Measurements from ENCODE around the gene ZNF423. TPM values are rescaled to one million over a fixed set of nuclear protein-coding genes. Genes with fewer than 3 reads are reported as not detected.

ZNF423 gene
- total RNA-seq, 6 experiments from 2014 or later = 0.43 to 1.2 (median 0.89) TPM

GRCh38 chr16:49556606-49557446 lies 299.1 kb downstream of the ZNF423 start:
- intact Hi-C loops (cut with DNase I) = no loop called here
- no peaks in the 10 kb centered on the region for H3K4me1 ChIP-seq
- no peak for DNase-seq
- no peak for TF ChIP-seq POLR2A (IDR thresholded peaks at IDR 0.05)
- TF ChIP-seq CTCF (IDR thresholded peaks at IDR 0.05) = peak; percentile 34 to 53 (median 45)
- no peaks in the 10 kb centered on the region for H3K36me3 ChIP-seq
- peak; percentile 28 to 67 (median 50) for ATAC-seq
- H3K4me3 ChIP-seq = no peak overlapping the region
- no peaks in the 10 kb centered on the region for H3K27me3 ChIP-seq
- WGBS (ENCODE audit: insufficient coverage, low coverage, low lambda C conversion rate, missing lambda C conversion rate) = 46% methylated on average over 18 of the region's 23 CpGs
- no peak overlapping the region for H3K27ac ChIP-seq
- no peaks in the 10 kb centered on the region for H3K9me3 ChIP-seq

GRCh38 chr16:49556249-49556605 lies 299.7 kb downstream of the ZNF423 start:
- WGBS (ENCODE audit: insufficient coverage, low coverage, low lambda C conversion rate, missing lambda C conversion rate) = 59% methylated on average over 4 of the region's 4 CpGs
- TF ChIP-seq POLR2A (IDR thresholded peaks at IDR 0.05) (no peak), CTCF (IDR thresholded peaks at IDR 0.05) (no peak)
- intact Hi-C loops (cut with DNase I) = no loop called here

GRCh38 chr16:49554681-49555080 lies 301.2 kb downstream of the ZNF423 start:
- Histone ChIP-seq H3K27me3 (no peaks in the 10 kb centered on the region), H3K9me3 (no peaks in the 10 kb centered on the region), H3K36me3 (no peaks in the 10 kb centered on the region), H3K4me1 (no peaks in the 10 kb centered on the region), H3K4me3 (no peak overlapping the region), H3K27ac (no peak overlapping the region)
- TF ChIP-seq POLR2A (IDR thresholded peaks at IDR 0.05) = no peak
- no peak for TF ChIP-seq CTCF (IDR thresholded peaks at IDR 0.05)
- WGBS (ENCODE audit: insufficient coverage, low coverage, low lambda C conversion rate, missing lambda C conversion rate) = 64% methylated on average over 3 of the region's 3 CpGs
- intact Hi-C loops (cut with DNase I) = no loop called here
- DNase-seq (no peak), ATAC-seq (no peak)

More at GRCh38 chr16:49556249-49556605, 299.7 kb downstream of the ZNF423 start:
- Histone ChIP-seq H3K36me3 (no peaks in the 10 kb centered on the region), H3K4me1 (no peaks in the 10 kb centered on the region), H3K27ac (no peak overlapping the region), H3K27me3 (no peaks in the 10 kb centered on the region), H3K9me3 (no peaks in the 10 kb centered on the region), H3K4me3 (no peak overlapping the region)
- no peak for DNase-seq
- no peak for ATAC-seq

GRCh38 chr16:49552313-49552928 lies 303.5 kb downstream of the ZNF423 start:
- Histone ChIP-seq H3K27me3 (no peaks in the 10 kb centered on the region), H3K4me3 (no peak overlapping the region), H3K27ac (no peak overlapping the region), H3K4me1 (no peaks in the 10 kb centered on the region), H3K36me3 (no peaks in the 10 kb centered on the region), H3K9me3 (no peaks in the 10 kb centered on the region)
- no peak for DNase-seq
- TF ChIP-seq CTCF (IDR thresholded peaks at IDR 0.05) (no peak), POLR2A (IDR thresholded peaks at IDR 0.05) (no peak)
- intact Hi-C loops (cut with DNase I) = no loop called here
- no peak for ATAC-seq
- WGBS (ENCODE audit: insufficient coverage, low coverage, low lambda C conversion rate, missing lambda C conversion rate) = 53% methylated on average over 7 of the region's 10 CpGs

Measured in right lobe of liver (tissue), 6 donors.